ENCODE measurements around the gene MED6.
A peak's percentile ranks its signal among the peaks of the same experiment; 100 is the strongest.

MED6 gene

DNA sequence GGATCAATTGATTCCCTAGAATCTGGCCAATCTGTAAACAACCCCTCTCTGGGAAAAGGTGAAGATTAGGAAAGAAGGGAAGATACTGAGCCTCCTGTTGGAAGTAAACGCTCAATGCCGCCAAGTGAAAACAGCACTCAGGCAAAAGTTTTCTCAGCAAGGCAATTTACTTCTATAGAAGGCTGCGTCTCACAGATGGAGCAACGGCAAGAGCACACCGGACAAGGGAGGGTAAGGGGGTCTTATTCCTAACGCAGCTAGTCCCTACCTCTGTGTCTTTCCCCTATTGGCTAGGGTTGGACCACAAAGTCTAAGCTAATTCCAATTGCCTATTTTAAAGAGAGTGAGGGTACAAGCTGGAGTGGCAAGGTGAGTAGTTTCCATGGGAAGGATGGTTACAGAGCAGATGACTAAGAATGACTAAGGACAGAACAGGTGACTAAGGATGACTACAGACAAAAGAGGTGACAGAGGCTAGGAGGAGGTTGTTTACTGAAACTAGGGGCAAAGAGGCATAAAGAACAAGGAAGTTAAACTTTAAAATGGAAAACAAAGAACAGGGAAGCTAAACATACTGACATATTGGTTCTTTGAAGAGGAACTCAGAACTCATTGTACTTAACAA lies 35.6 kb upstream of the MED6 start:
- no peak overlapping the region for H3K4me3 ChIP-seq (ENCODE audit: low read depth, low read length)
- no peak for DNase-seq (ENCODE audit: low read depth)
- TF ChIP-seq, protein P1, sequence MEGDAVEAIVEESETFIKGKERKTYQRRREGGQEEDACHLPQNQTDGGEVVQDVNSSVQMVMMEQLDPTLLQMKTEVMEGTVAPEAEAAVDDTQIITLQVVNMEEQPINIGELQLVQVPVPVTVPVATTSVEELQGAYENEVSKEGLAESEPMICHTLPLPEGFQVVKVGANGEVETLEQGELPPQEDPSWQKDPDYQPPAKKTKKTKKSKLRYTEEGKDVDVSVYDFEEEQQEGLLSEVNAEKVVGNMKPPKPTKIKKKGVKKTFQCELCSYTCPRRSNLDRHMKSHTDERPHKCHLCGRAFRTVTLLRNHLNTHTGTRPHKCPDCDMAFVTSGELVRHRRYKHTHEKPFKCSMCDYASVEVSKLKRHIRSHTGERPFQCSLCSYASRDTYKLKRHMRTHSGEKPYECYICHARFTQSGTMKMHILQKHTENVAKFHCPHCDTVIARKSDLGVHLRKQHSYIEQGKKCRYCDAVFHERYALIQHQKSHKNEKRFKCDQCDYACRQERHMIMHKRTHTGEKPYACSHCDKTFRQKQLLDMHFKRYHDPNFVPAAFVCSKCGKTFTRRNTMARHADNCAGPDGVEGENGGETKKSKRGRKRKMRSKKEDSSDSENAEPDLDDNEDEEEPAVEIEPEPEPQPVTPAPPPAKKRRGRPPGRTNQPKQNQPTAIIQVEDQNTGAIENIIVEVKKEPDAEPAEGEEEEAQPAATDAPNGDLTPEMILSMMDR (IDR thresholded peaks at IDR 0.05; ENCODE audit: low read depth, low read length): no peak
- no peak for TF ChIP-seq MAX (IDR thresholded peaks at IDR 0.05; ENCODE audit: low read depth, low read length)
- TF ChIP-seq POLR2A (IDR thresholded peaks at IDR 0.05; ENCODE audit: extremely low read depth, insufficient read length): no peak
- TF ChIP-seq MYC (IDR thresholded peaks at IDR 0.05; ENCODE audit: low read depth, low read length): no peak

DNA sequence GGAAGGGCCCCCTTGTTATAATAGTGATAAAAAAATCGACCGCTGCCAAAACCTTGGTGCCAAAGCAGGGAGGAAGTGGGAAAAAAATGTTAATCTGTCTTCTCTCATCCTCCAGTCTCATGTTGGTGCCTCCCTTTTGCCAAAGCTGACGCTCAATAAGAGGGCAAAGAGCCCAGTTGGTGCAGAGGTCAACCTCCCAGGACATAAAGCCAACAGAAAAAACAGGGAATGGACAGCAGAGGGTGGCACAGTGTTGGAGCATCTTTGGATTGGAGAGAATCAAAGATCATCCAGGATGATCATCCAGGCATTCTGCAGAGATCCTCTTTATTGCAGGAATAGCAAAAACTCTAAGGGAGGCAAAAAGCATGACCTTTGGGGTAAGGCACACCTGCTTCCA lies 31.5 kb upstream of the MED6 start:
- TF ChIP-seq MAX (IDR thresholded peaks at IDR 0.05; ENCODE audit: low read depth, low read length): no peak
- no peak for TF ChIP-seq MYC (IDR thresholded peaks at IDR 0.05; ENCODE audit: low read depth, low read length)
- no peak for TF ChIP-seq POLR2A (IDR thresholded peaks at IDR 0.05; ENCODE audit: extremely low read depth, insufficient read length)
- TF ChIP-seq, protein P1 (IDR thresholded peaks at IDR 0.05; ENCODE audit: low read depth, low read length): no peak
- H3K4me3 ChIP-seq (ENCODE audit: low read depth, low read length): no peak overlapping the region
- DNase-seq (ENCODE audit: low read depth): no peak

- no peak for TF ChIP-seq POLR2A (IDR thresholded peaks at IDR 0.05; ENCODE audit: extremely low read depth, insufficient read length)
- no peak for TF ChIP-seq MYC (IDR thresholded peaks at IDR 0.05; ENCODE audit: low read depth, low read length)
- TF ChIP-seq, protein P1 (IDR thresholded peaks at IDR 0.05; ENCODE audit: low read depth, low read length): no peak
- TF ChIP-seq MAX (IDR thresholded peaks at IDR 0.05; ENCODE audit: low read depth, low read length): no peak
- H3K4me3 ChIP-seq (ENCODE audit: low read depth, low read length): no peak overlapping the region
- no peak for DNase-seq (ENCODE audit: low read depth)
These were observed 24.5 kb upstream of the MED6 start for GRCh38 chr14:70624972-70625371.

DNA sequence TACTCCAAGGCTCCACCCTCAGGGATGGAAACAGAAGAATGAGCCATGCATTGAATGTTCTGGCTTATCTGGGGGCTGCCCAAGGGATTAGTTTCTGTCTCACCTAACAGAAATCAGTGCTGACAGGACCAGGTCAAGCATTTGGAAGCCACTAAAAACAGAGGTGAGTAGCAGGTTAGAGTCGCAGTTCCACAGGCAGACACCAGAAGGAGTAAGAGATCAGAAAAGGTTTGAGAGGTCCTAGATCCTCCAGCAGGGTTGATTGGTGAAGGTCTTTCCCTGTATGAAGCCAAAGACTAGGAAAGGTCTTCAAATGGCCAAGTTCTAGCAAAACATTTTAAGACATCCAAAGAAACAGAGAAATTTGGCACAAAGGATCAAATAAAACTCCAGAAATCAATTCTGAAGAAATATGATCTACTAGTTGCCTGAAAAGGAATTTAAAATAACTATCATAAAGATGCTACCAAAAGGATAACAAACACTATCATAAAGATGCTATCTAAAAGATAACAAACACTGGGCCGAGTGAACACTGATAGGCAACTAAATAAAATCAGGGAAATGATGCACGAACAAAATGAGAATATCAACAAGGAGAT lies 21.8 kb upstream of the MED6 start:
- TF ChIP-seq, protein P1 (IDR thresholded peaks at IDR 0.05; ENCODE audit: low read depth, low read length): peak; percentile 75
- no peak for TF ChIP-seq MAX (IDR thresholded peaks at IDR 0.05; ENCODE audit: low read depth, low read length)
- no peak overlapping the region for H3K4me3 ChIP-seq (ENCODE audit: low read depth, low read length)
- DNase-seq (ENCODE audit: low read depth): peak; percentile 33

DNA sequence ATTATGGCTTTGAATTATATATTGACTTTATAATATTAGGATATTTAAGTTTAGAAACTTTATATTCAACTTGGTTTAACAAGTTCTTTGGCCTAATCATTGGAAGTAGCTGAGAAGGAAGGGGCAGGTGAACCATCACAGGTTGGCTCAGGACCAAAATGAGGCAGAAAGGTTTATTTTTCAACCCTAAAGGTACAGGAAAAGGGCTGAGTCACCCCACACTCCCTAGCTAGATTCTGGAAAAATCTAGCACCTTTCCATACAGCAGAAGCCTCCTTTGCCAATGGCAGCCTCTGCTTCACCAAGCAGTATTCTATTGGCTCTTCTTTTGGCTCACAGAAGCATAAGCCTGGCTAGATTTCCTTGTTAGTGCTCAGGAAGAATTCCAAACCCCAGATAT lies 19.3 kb upstream of the MED6 start:
- no peak overlapping the region for H3K4me3 ChIP-seq (ENCODE audit: low read depth, low read length)
- no peak for DNase-seq (ENCODE audit: low read depth)
- TF ChIP-seq MYC (IDR thresholded peaks at IDR 0.05; ENCODE audit: low read depth, low read length) (no peak), MAX (IDR thresholded peaks at IDR 0.05; ENCODE audit: low read depth, low read length) (no peak), POLR2A (IDR thresholded peaks at IDR 0.05; ENCODE audit: extremely low read depth, insufficient read length) (no peak)
- TF ChIP-seq, protein P1 (IDR thresholded peaks at IDR 0.05; ENCODE audit: low read depth, low read length): no peak

All from NB4 (cell line).